Mesenchymal stem cell (in vitro differentiated cells and primary cell): ENCODE results near the gene FAM184A.

Experiments used
- DNase-seq: peaks from one replicate; pipeline ENCODE4 v3.0.0-alpha.2; 2013
- H2AFZ ChIP-seq: one replicate; pipeline ENCODE4 v1.6.1; 2013; ENCODE audit warnings: low read depth, mild to moderate bottlenecking, control low read depth, inconsistent platforms, low read length, moderate library complexity
- H2AK5ac ChIP-seq: 2 replicates; pipeline ENCODE4 v1.6.1; 2013; ENCODE audit warnings: low read length, moderate library complexity, mild to moderate bottlenecking, inconsistent platforms; ENCODE audit not compliant: severe bottlenecking
- H2BK120ac ChIP-seq: one replicate; pipeline ENCODE4 v1.6.1; 2013; ENCODE audit warnings: low read depth, mild to moderate bottlenecking, inconsistent platforms, low read length, moderate library complexity
- H2BK12ac ChIP-seq, 2 experiments: one replicate each; pipeline ENCODE4 v1.6.1; 2013; ENCODE audit warnings: inconsistent platforms in 2 of 2, low read length in 2 of 2, mild to moderate bottlenecking in 2 of 2, moderate library complexity in 2 of 2, control low read depth in 1 of 2
- H2BK15ac ChIP-seq: one replicate; pipeline ENCODE4 v1.6.1; 2013; ENCODE audit warnings: mild to moderate bottlenecking, low read depth, inconsistent platforms; ENCODE audit not compliant: poor library complexity, severe bottlenecking
- H2BK5ac ChIP-seq: 2 replicates; pipeline ENCODE4 v1.6.1; 2013; ENCODE audit warnings: low read depth, mild to moderate bottlenecking, low read length, control low read depth, inconsistent platforms; ENCODE audit not compliant: poor library complexity, severe bottlenecking
- H3K14ac ChIP-seq, 2 experiments: one replicate each; pipeline ENCODE4 v1.6.1; 2013; ENCODE audit warnings: inconsistent platforms in 2 of 2, low read length in 2 of 2, control low read depth in 1 of 2, mild to moderate bottlenecking in 1 of 2, moderate library complexity in 1 of 2
- H3K18ac ChIP-seq, 2 experiments: one replicate each; pipeline ENCODE4 v1.6.1; 2013; ENCODE audit warnings: inconsistent platforms in 2 of 2, low read length in 2 of 2, control low read depth in 1 of 2, low read depth in 1 of 2, mild to moderate bottlenecking in 1 of 2
- H3K23ac ChIP-seq, 2 experiments: one replicate each; pipeline ENCODE4 v1.6.1; 2013; ENCODE audit warnings: inconsistent platforms in 2 of 2, low read length in 2 of 2, mild to moderate bottlenecking in 2 of 2, moderate library complexity in 2 of 2, control low read depth in 1 of 2
- H3K27ac ChIP-seq: 2 replicates; pipeline ENCODE4 v1.5.1; 2013; ENCODE audit warnings: mild to moderate bottlenecking, moderate library complexity, low read length, control low read depth, inconsistent platforms; ENCODE audit not compliant: poor library complexity, severe bottlenecking
- H3K27me3 ChIP-seq, 2 experiments: 2 replicates each; pipeline versions ENCODE4 v1.6.1 to v1.7.0; 2013; ENCODE audit warnings: low read length in 2 of 2, mild to moderate bottlenecking in 2 of 2, moderate library complexity in 2 of 2, control low read depth in 1 of 2, inconsistent platforms in 1 of 2; ENCODE audit not compliant: control insufficient read depth in 1 of 2, insufficient read depth in 1 of 2
- H3K36me3 ChIP-seq, 2 experiments: 2 replicates each; pipeline versions ENCODE4 v1.6.1 to v1.7.0; 2013; ENCODE audit warnings: low read length in 2 of 2, control low read depth in 1 of 2, inconsistent platforms in 1 of 2, low read depth in 1 of 2, mild to moderate bottlenecking in 1 of 2; ENCODE audit not compliant: insufficient read depth in 2 of 2, control insufficient read depth in 1 of 2
- H3K4ac ChIP-seq, 2 experiments: one replicate each; pipeline ENCODE4 v1.6.1; 2013; ENCODE audit warnings: inconsistent platforms in 2 of 2, low read length in 2 of 2, mild to moderate bottlenecking in 2 of 2, moderate library complexity in 2 of 2, control low read depth in 1 of 2, low read depth in 1 of 2
- H3K4me1 ChIP-seq: 2 replicates; pipeline ENCODE4 v1.6.1; 2013; ENCODE audit warnings: low read depth, low read length, control low read depth; ENCODE audit not compliant: control insufficient read depth, insufficient read depth
- H3K4me2 ChIP-seq: 2 replicates; pipeline ENCODE4 v1.6.1; 2013; ENCODE audit warnings: low read length, mild to moderate bottlenecking, inconsistent platforms; ENCODE audit not compliant: poor library complexity, severe bottlenecking
- H3K4me3 ChIP-seq, 2 experiments: 2 replicates each; pipeline versions ENCODE4 v1.5.1 to v1.7.0; 2013; ENCODE audit warnings: low read length in 2 of 2, mild to moderate bottlenecking in 2 of 2, control low read depth in 1 of 2, low read depth in 1 of 2; ENCODE audit not compliant: insufficient read depth in 1 of 2
- H3K79me1 ChIP-seq: replicated peaks from 2 replicates; pipeline ENCODE4 v1.6.1; 2013; ENCODE audit warnings: mild to moderate bottlenecking, control low read depth, low read length, inconsistent platforms; ENCODE audit not compliant: poor library complexity, severe bottlenecking
- H3K9ac ChIP-seq: 2 replicates; pipeline ENCODE4 v1.7.0; 2013; ENCODE audit warnings: mild to moderate bottlenecking, low read length, moderate library complexity
- H3K9me3 ChIP-seq: 2 replicates; pipeline ENCODE4 v1.7.0; 2013; ENCODE audit warnings: mild to moderate bottlenecking, low read length; ENCODE audit not compliant: control insufficient read depth
- H4K8ac ChIP-seq: one replicate; pipeline ENCODE4 v1.6.1; 2013; ENCODE audit warnings: inconsistent platforms, mild to moderate bottlenecking, low read length, moderate library complexity
- H4K91ac ChIP-seq: one replicate; pipeline ENCODE4 v1.6.1; 2013; ENCODE audit warnings: mild to moderate bottlenecking, low read length, inconsistent platforms
- WGBS: methylation state at CpG from one replicate; pipeline ENCODE4 v1.1.7; 2013; ENCODE audit warnings: mixed read lengths; 5-methylcytosine and 5-hydroxymethylcytosine counted together

FAM184A gene

GRCh38 chr6:119076576-119077390 is 1.7 kb downstream of the FAM184A start:
- Histone ChIP-seq H3K79me1 (no peaks in the 10 kb centered on the region), H3K36me3 (no peaks in the 10 kb centered on the region), H4K8ac (no peak overlapping the region), H3K9ac (peak overlapping the region; percentile 1), H3K27ac (no peak overlapping the region), H2AFZ (no peak overlapping the region), H3K4ac (no peak overlapping the region), H3K27me3 (peaks cover 0 to 2% of the 10 kb centered on the region in 2 experiments), H3K14ac (no peak overlapping the region), H3K18ac (no peak overlapping the region), H2BK120ac (no peak overlapping the region), H2BK12ac (no peak overlapping the region), H3K9me3 (no peaks in the 10 kb centered on the region), H3K23ac (no peak overlapping the region), H2BK5ac (no peak overlapping the region), H2AK5ac (no peak overlapping the region), H3K4me2 (no peak overlapping the region), H3K4me3 (peak overlapping the region in 1 of 2 experiments; percentile 95), H4K91ac (no peak overlapping the region), H3K4me1 (peaks cover 9% of the 10 kb centered on the region), H2BK15ac (no peak overlapping the region)
- WGBS: 98% methylated on average over 7 of the region's 7 CpGs
- no peak for DNase-seq

- Histone ChIP-seq H4K91ac (no peak overlapping the region), H2BK12ac (no peak overlapping the region), H4K8ac (no peak overlapping the region), H2BK15ac (no peak overlapping the region), H3K9me3 (no peaks in the 10 kb centered on the region), H2AFZ (no peak overlapping the region), H3K27me3 (no peaks in the 10 kb centered on the region), H3K27ac (no peak overlapping the region), H3K9ac (no peak overlapping the region), H3K79me1 (no peaks in the 10 kb centered on the region), H3K4ac (no peak overlapping the region), H3K23ac (no peak overlapping the region), H3K4me2 (no peak overlapping the region), H2BK120ac (no peak overlapping the region), H3K4me3 (no peak overlapping the region), H3K4me1 (peaks cover 9% of the 10 kb centered on the region), H3K14ac (no peak overlapping the region), H3K36me3 (no peaks in the 10 kb centered on the region), H3K18ac (no peak overlapping the region), H2AK5ac (no peak overlapping the region), H2BK5ac (no peak overlapping the region)
- DNase-seq: no peak
- 77% methylated on average over 3 of the region's 5 CpGs for WGBS
Observed at GRCh38 chr6:119076173-119076572, 2.3 kb downstream of the FAM184A start.

- no peak overlapping the region for H3K4ac ChIP-seq
- no peak overlapping the region for H3K4me3 ChIP-seq
- peaks cover 9% of the 10 kb centered on the region for H3K4me1 ChIP-seq
- no peak overlapping the region for H2BK120ac ChIP-seq
- no peak overlapping the region for H2AFZ ChIP-seq
- H3K14ac ChIP-seq: no peak overlapping the region
- H3K18ac ChIP-seq: no peak overlapping the region
- DNase-seq: no peak
- H2BK15ac ChIP-seq: no peak overlapping the region
- H3K79me1 ChIP-seq: no peaks in the 10 kb centered on the region
- no peak overlapping the region for H3K23ac ChIP-seq
- H3K9me3 ChIP-seq: no peaks in the 10 kb centered on the region
- H3K36me3 ChIP-seq: no peaks in the 10 kb centered on the region
- H3K4me2 ChIP-seq: no peak overlapping the region
- no peak overlapping the region for H2BK5ac ChIP-seq
- H3K27me3 ChIP-seq: no peaks in the 10 kb centered on the region
- H3K9ac ChIP-seq: no peak overlapping the region
- H2AK5ac ChIP-seq: no peak overlapping the region
- no peak overlapping the region for H3K27ac ChIP-seq
- H4K91ac ChIP-seq: no peak overlapping the region
- no peak overlapping the region for H2BK12ac ChIP-seq
- no peak overlapping the region for H4K8ac ChIP-seq
- 100% methylated on average over 1 of the region's 2 CpGs for WGBS
Observed at GRCh38 chr6:119075200-119075981, 3.1 kb downstream of the FAM184A start.

GRCh38 chr6:119073307-119074051 is 5.0 kb downstream of the FAM184A start:
- H3K4me3 ChIP-seq: no peak overlapping the region
- WGBS: 85% methylated on average over 4 of the region's 4 CpGs
- no peak overlapping the region for H3K23ac ChIP-seq
- no peak overlapping the region for H2BK15ac ChIP-seq
- H3K4me2 ChIP-seq: no peak overlapping the region
- no peak overlapping the region for H3K18ac ChIP-seq
- H3K79me1 ChIP-seq: no peaks in the 10 kb centered on the region
- H3K27me3 ChIP-seq: no peaks in the 10 kb centered on the region
- H2BK5ac ChIP-seq: no peak overlapping the region
- H3K9ac ChIP-seq: no peak overlapping the region
- H3K4me1 ChIP-seq: peaks cover 7% of the 10 kb centered on the region
- no peak overlapping the region for H3K14ac ChIP-seq
- H4K8ac ChIP-seq: no peak overlapping the region
- no peaks in the 10 kb centered on the region for H3K36me3 ChIP-seq
- H2AK5ac ChIP-seq: no peak overlapping the region
- no peak overlapping the region for H2BK12ac ChIP-seq
- no peak overlapping the region for H2BK120ac ChIP-seq
- H3K4ac ChIP-seq: no peak overlapping the region
- DNase-seq: no peak
- H3K9me3 ChIP-seq: no peaks in the 10 kb centered on the region
- no peak overlapping the region for H4K91ac ChIP-seq
- H3K27ac ChIP-seq: no peak overlapping the region
- no peak overlapping the region for H2AFZ ChIP-seq
